Stimulated activated CD4-positive, alpha-beta T cell treated with anti-CD3 and anti-CD28 coated beads, Interleukin-15, amount 100 ng/mL, for 1 hour (primary cell): ENCODE results near the gene GALNT17.

Experiments
- DNase-seq, 2 donors: peaks; one replicate each; pipeline ENCODE4 v3.0.0-alpha.2; 2020; ENCODE audit warnings: low read depth in 1 of 2, low spot score in 1 of 2

GALNT17 gene

DNA sequence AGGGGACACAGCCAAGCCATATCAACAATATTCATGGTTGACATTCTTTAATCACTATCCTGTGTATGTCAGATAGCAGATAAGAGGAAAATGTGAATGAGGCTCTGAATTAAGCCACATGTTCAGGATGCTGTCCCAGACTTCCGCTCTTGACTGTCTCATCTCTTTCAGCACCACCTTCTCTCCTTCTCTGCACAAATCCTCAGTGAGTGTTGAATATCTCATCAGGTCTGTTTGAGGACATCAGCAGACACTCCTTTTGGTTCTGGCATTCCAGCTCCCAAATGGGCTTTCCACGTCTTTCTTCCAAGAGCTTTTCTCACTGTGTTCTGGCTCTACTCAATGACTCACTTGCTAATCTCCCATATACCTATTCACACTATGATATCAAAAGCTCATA lies 321.7 kb downstream of the GALNT17 start:
- no peak for DNase-seq

DNA sequence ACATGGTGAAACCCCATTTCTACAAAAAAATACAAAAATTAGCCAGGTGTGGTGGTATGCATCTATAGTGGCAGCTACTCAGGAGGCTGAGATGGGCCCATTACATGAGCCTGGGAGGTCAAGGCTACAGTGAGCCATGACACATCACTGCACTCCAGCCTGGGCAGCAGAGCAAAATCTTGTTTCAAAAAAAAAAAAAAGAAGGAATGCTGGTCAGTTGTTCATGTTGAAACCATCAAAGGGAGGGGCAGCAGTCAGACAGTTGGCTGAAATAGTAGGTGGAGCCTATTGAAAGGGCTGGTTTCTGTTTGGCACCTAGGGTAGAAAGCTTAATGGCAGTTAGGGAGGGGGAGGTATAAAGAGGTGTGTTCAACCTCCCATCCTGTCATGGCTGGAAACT lies 323.0 kb downstream of the GALNT17 start:
- no peak for DNase-seq

DNA sequence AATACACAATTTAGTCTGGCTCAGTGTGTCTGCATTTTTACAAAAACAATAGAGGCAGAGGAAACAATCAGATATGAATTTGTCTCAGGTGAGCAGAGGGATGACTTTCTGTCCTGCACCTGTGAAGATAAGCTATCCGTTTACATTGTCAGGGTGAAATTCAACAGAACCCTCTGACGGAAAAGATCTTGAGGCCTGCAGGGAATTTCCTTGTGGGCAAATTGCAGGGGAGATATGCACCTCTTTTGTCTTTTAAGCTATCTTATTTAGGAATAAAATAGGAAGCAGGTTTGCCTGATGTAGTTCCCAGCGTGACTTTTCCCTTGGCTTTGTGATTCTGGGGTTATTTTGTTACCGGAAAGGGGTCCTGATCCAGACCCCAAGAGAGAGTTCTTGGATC lies 325.1 kb downstream of the GALNT17 start:
- no peak for DNase-seq

DNA sequence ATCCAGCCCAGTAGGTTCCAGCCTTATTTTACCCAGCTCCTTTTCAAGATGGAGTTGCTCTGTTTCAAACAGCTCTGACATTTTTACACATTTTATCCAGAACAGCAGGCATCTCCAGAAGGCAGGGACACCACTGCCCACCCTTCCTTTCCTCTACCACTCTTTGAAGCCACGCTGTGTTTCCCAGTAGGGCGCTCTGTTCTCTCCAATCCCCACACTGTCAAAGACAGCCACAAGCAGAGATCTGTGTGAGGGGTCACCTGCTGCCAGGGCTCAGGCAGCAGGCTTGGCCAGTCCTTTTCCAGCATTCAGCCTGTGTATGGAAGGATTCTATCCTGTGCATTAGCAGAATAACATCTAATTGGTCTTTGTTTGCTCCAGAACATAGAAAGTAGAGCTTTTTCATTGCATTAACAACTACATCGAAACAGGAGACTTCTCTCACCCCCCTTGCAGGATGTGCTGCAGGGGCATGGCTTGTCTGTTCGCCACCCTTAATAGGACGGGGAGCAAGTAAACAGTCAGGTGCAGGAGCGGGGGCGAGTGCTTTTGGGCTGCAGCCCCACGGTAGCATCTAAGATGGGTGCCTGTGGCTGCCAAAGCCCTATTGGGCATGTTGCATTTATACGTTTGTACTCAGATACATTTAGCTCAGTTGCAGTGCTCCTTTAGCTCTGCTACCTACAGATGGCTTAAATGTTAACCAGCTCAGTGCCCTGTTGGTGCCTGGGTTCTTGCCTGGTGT lies 326.1 kb downstream of the GALNT17 start:
- no peak for DNase-seq

DNA sequence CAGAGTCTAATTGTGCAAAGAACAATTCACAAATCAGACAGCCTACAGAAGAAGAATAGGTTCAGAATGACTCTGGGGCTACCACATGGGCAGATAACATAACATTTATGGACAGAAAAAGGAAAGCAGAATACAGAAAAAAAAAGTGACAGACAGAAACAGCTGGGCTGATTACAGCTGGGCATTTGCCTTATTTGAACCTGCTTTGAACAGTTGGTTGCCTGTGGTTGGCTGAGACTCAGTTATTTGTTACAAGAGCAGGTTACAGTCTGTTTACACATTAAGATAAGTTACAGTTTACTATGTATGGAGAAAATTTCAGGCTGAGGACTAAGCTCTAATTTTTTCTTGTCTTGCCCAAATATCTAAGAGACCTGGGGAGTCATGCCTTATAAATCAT lies 327.2 kb downstream of the GALNT17 start:
- no peak for DNase-seq

GRCh38 chr7:71461572-71461971 lies 329.6 kb downstream of the GALNT17 start:
- no peak for DNase-seq

DNA sequence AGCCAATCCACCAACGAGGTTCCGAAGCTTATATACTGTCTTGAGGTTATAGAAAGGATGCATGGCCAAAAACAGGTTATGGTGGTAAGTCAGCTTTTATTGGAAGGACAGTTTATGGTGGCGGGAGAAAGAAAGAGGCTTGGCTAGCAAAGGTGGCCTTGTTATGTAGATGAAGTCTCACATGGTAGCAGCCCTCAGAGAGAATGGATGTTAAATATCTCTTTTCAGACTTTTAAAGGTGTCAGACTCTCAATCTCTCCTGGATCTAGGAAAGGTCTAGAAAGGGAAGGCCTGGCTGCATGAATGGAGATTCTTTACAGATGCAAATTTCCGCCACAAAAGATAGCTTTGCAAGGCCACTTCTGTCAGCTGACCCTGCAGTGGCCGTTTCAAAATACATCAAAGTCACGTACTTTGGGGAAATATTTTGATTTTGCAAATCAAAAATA lies 333.8 kb downstream of the GALNT17 start:
- DNase-seq, result no peak

GRCh38 chr7:71466448-71467145 lies 334.7 kb downstream of the GALNT17 start:
- no peak for DNase-seq

GRCh38 chr7:71470326-71470725 lies 338.4 kb downstream of the GALNT17 start:
- no peak for DNase-seq

- DNase-seq, result no peak
Observed at GRCh38 chr7:71470830-71471229, 338.9 kb downstream of the GALNT17 start.

- no peak for DNase-seq
Observed at GRCh38 chr7:71472962-71473361, 341.0 kb downstream of the GALNT17 start.

DNA sequence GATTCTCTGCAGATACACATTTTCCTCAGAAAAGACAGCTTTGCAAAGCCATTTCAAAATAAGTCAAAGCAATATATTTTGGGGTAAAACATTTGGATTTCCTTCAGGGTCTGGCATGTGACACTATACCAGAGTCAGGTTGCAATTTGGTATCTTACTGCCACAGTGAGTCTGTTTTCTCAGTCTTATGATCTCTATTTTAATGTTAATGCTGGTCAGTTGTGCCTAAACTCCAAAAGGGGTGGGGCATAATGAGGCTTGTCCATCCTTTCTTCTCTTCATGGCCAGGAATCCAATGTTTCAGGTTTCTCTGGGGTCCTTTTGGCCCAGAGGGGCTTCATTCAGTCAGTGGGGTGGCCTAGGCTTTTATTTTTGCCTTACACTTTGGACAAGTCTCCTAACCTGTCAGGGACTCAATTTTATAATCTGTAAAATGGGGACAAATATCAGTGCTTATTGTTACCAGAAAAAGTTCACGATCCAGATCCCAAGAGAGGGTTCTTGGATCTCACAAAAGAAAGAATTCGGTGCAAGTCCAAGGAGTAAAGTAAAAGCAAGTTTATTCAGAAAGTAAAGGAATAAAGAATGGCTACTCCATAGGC lies 341.5 kb downstream of the GALNT17 start:
- no peak for DNase-seq

GRCh38 chr7:71477441-71477840 lies 345.5 kb downstream of the GALNT17 start:
- no peak for DNase-seq

GRCh38 chr7:71479231-71479630 lies 347.3 kb downstream of the GALNT17 start:
- DNase-seq, result no peak

DNA sequence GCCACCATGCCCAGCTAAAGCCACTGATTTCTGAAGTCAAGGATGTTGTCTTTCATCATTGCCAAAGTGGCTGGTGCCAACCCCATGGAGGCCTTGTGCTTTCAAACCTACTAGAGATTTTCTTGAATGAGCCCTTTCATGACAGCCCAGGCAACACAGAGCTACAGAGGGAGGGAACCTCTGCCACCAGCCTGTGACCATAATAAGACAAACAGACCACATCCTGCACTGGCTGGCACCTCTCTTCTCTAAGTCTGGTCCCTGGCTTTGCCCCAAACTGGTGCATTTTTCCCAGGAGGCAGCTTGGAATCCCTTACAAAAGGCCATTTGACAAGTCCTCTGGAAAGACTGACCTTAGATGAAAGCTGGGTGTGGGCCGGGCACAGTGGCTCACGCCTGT lies 348.8 kb downstream of the GALNT17 start:
- DNase-seq, result no peak

- DNase-seq, result no peak
Observed at GRCh38 chr7:71482284-71482683, 350.3 kb downstream of the GALNT17 start.

DNA sequence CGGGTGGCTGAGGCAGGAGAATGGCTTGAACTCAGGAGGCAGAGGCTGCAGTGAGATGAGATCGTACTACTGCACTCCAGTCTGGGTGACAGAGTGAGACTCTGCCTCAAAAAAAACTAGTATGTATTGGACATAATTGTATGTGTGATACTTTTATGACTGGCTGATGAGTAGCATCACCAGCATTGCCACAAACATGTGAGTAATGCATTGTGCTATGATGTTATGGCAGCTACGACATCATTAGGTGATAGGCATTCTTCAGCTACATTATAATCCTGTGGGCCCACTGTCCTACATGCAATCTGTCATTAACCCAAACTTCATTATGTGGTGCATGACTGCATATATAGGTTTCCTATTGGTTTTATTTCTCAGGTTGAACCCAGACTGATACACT lies 352.4 kb downstream of the GALNT17 start:
- DNase-seq, result no peak

- DNase-seq, result no peak
Observed at GRCh38 chr7:71485586-71485985, 353.6 kb downstream of the GALNT17 start.

GRCh38 chr7:71486414-71486813 lies 354.5 kb downstream of the GALNT17 start:
- DNase-seq, result no peak

GRCh38 chr7:71486856-71487628 lies 355.1 kb downstream of the GALNT17 start:
- DNase-seq, result no peak

- no peak for DNase-seq
Observed at GRCh38 chr7:71488308-71488707, 356.4 kb downstream of the GALNT17 start.

DNA sequence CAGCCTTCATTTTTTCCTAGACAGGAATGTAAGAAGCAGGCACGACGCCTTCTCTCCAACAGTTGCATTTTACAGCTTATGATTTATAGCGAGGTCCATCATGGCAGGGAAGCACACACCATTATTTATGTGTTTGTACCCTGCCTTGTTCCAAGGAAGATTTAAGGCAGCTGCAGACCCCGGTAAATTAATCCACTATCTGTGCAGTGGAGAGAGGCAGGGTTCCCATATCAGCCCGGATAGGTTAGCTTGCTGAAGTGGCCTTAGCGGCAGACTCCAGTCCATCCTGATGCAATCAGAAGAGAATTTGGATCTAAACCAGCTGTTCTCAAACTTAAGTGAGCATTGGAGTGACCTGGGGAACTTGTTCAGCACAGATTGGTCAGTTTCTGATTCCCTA lies 359.4 kb downstream of the GALNT17 start:
- no peak for DNase-seq
